Spleen (tissue), 11 donors: ENCODE measurements around the gene PARD3B. TPM values are rescaled to one million over a fixed set of nuclear protein-coding genes. Genes with fewer than 3 reads are reported as not detected.

Experiments used
- DNase-seq: peaks from one replicate; pipeline ENCODE4 v3.0.0-alpha.2; 2020
- H3K27ac ChIP-seq, 8 donors: fragments of 200-600 bp; sonication (generic) in 7 of 8; 1 replicate in 4 of 8; 2 replicates in 4 of 8; pipeline versions ENCODE4 v1.5.0 to v1.8.0; 2016 to 2021; ENCODE audit warnings: inconsistent platforms in 4 of 8, mild to moderate bottlenecking in 4 of 8, moderate library complexity in 1 of 8
- H3K27me3 ChIP-seq, 7 donors: fragments of 200-600 bp; sonication (generic) in 6 of 7; replicated peaks in 1 of 7; 1 replicate in 4 of 7; 2 replicates in 3 of 7; pipeline versions ENCODE4 v1.5.0 to v1.8.0; 2016 to 2021; ENCODE audit warnings: inconsistent platforms in 3 of 7, mild to moderate bottlenecking in 1 of 7
- H3K36me3 ChIP-seq, 6 donors: fragments of 200-600 bp; sonication (generic) in 5 of 6; 1 replicate in 4 of 6; 2 replicates in 2 of 6; pipeline versions ENCODE4 v1.5.0 to v1.8.0; 2016 to 2021; ENCODE audit warnings: inconsistent platforms in 2 of 6
- H3K4me1 ChIP-seq, 6 donors: fragments of 200-600 bp; sonication (generic) in 5 of 6; 1 replicate in 3 of 6; 2 replicates in 3 of 6; pipeline versions ENCODE4 v1.5.0 to v1.8.0; 2016 to 2021; ENCODE audit warnings: inconsistent platforms in 3 of 6
- H3K4me3 ChIP-seq, 8 donors: fragments of 200-600 bp; sonication (generic) in 7 of 8; 1 replicate in 4 of 8; 2 replicates in 4 of 8; pipeline versions ENCODE4 v1.5.0 to v1.8.0; 2016 to 2021; ENCODE audit warnings: inconsistent platforms in 4 of 8, mild to moderate bottlenecking in 4 of 8, moderate library complexity in 2 of 8
- H3K9me3 ChIP-seq, 8 donors: fragments of 200-600 bp; sonication (generic) in 7 of 8; 1 replicate in 4 of 8; 2 replicates in 4 of 8; pipeline versions ENCODE4 v1.5.0 to v1.8.0; 2016 to 2021; ENCODE audit warnings: inconsistent platforms in 4 of 8
- POLR2A ChIP-seq, 3 donors: fragments of 450-650 bp; IDR thresholded peaks; one replicate each; pipeline ENCODE4 v1.5.1; 2017; ENCODE audit warnings: antibody characterized with exemption in 3 of 3, mild to moderate bottlenecking in 1 of 3
- POLR2AphosphoS5 ChIP-seq, 3 donors: sonication (generic); formaldehyde crosslinking; IDR thresholded peaks; one replicate each; pipeline ENCODE4 v1.5.1; 2017; ENCODE audit warnings: antibody characterized with exemption in 3 of 3
- WGBS, 5 donors: extraction: QIAGEN DNeasy Blood & Tissue Kit in 3 of 5; methylation state at CpG; one replicate each; pipeline versions ENCODE4 v1.1.5 to v1.1.7; 2013 to 2018; 5-methylcytosine and 5-hydroxymethylcytosine counted together
- intact Hi-C: fragments of 100-400 bp; cut with DNase I; formaldehyde crosslinking; loops from one replicate; pipeline ENCODE4 v1.15.0; 2023; ENCODE audit warnings: low total_unique reads
- polyA plus RNA-seq, 3 donors: library from polyadenylated mRNA; stranded (reverse); fragments of 200-250 nt; gene quantifications; one replicate each; pipeline ENCODE4 v1.2.1, GENCODE V29; 2013
- total RNA-seq, 7 donors: library from RNA; depleted of rRNA in 3 of 7; stranded (reverse); fragments of >200 nt in 3 of 7; fragmentation: NEBNext Ultra II Directional in 4 of 7; extraction: Animal tissue kit (Norgen Biotek cat#: 25700) in 4 of 7; gene quantifications; one replicate each; pipeline versions ENCODE4 v1.1.0 to v1.2.1, GENCODE V29; 2016 to 2021
- TF ChIP-seq, protein P1 (sequence below), 11 experiments: fragments of 200-600 bp in 7 of 11; fragments of 450-650 bp in 4 of 11; sonication (generic) in 4 of 11; IDR thresholded peaks in 8 of 11; conservative IDR thresholded peaks in 3 of 11; 1 replicate in 7 of 11; 2 replicates in 4 of 11; pipeline versions ENCODE4 v1.4.0 to v1.8.0; 2016 to 2021; ENCODE audit warnings: antibody characterized with exemption in 11 of 11, inconsistent platforms in 4 of 11, mild to moderate bottlenecking in 1 of 11
- donor health status: healthy with polysubstance abuse.
- donor health status: DM: no; HTN: no; CAD: no; lungs with moderate emphysema.
- donor health status: DM: no; HTN: no; CAD: no.
- donor health status: Bipolar disorder and iron deficiency.
- donor health status: healthy.
- donor health status: DM: no; HTN: no; CAD: no.
- donor health status: DM: yes; HTN: yes; CAD: no.

The PARD3B gene
- total and polyA plus RNA-seq, 10 donors, result 0.85 to 27.8 (median 14.7) TPM

DNA sequence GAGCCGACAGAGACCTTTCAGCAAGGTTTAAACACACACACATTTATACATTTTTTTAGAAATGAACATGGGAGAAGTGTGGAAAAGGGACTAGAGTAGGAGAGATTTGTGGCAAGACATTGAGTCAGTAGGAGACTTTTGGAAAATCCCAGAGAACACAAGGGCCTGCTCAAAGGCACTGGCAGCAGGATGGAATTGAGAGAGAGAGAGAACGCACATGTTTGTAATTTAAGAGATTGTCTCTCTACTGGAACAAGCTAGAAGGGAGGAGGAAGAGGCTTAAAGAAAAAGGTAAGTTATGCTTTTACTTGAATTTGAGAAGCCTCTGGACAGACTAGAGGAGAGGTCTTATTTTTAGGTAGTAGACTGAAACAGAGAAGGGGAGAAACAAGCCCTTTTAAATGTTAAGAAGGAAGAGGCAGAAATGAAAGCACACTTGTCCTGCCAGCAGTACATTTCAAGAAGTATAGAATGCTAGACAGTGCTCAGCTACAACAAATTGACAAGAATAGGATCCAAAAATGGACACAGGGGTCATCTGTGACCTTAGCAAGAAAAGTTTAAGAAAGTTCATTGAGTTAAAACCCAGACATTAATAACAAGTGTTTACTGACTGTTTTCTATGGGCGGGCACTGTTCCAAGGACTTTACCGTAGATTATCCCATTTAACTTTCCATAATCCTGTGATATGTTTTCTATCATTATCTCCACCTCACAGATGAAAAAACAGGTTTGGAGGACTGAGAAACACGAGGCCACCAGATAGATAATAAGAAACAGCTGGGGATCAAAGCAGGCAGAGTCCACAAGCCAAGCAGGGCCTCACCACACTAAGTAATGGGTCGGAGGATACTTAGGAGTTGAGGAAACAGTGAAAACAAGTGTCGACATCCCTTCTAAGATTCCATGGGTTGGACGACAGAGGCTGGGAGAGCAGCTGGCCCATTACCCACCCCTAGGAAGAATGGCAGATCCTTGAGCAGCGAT, 830.5 kb downstream of the PARD3B start:
- Histone ChIP-seq H3K9me3 (no peaks in the 10 kb centered on the region), H3K27ac (no peak overlapping the region), H3K36me3 (no peaks in the 10 kb centered on the region), H3K4me3 (no peak overlapping the region), H3K27me3 (no peaks in the 10 kb centered on the region), H3K4me1 (no peaks in the 10 kb centered on the region)
- DNase-seq, result no peak
- intact Hi-C loops, result no loop called here
- WGBS, 5 donors, result 73 to 82% (median 79%) methylated on average over 9 of the region's 9 CpGs
- no peak for TF ChIP-seq POLR2AphosphoS5 (IDR thresholded peaks at IDR 0.05)
- TF ChIP-seq POLR2A (IDR thresholded peaks at IDR 0.05), result no peak
- TF ChIP-seq, protein P1, sequence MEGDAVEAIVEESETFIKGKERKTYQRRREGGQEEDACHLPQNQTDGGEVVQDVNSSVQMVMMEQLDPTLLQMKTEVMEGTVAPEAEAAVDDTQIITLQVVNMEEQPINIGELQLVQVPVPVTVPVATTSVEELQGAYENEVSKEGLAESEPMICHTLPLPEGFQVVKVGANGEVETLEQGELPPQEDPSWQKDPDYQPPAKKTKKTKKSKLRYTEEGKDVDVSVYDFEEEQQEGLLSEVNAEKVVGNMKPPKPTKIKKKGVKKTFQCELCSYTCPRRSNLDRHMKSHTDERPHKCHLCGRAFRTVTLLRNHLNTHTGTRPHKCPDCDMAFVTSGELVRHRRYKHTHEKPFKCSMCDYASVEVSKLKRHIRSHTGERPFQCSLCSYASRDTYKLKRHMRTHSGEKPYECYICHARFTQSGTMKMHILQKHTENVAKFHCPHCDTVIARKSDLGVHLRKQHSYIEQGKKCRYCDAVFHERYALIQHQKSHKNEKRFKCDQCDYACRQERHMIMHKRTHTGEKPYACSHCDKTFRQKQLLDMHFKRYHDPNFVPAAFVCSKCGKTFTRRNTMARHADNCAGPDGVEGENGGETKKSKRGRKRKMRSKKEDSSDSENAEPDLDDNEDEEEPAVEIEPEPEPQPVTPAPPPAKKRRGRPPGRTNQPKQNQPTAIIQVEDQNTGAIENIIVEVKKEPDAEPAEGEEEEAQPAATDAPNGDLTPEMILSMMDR (IDR thresholded peaks at IDR 0.05 in 8 of 11, conservative IDR thresholded peaks at IDR 0.05 in 3 of 11), result no peak

DNA sequence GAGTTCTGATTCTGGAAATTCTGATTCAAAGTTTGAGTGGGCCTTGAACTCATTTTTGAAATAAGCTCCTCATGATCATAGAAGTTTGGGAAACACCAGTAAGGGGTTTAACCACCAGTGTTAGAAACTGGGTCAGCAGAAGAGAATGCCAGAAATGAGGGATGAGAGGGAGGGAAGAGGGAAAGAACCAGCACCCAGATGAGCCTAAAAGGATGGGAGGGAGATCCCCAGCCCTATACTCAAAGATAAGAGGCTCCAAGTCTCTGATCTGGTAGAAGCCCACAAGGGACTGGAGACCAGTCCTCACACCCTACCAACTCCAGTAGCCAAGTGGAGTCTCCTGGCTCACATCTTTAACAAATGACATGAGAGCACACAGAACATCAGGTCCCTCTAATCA, 832.0 kb downstream of the PARD3B start:
- H3K36me3 ChIP-seq, result no peaks in the 10 kb centered on the region
- no peaks in the 10 kb centered on the region for H3K9me3 ChIP-seq
- H3K4me3 ChIP-seq, result no peak overlapping the region
- no peaks in the 10 kb centered on the region for H3K27me3 ChIP-seq
- intact Hi-C loops, result no loop called here
- no peak overlapping the region for H3K27ac ChIP-seq
- TF ChIP-seq, protein P1 (IDR thresholded peaks at IDR 0.05 in 8 of 11, conservative IDR thresholded peaks at IDR 0.05 in 3 of 11), result no peak
- TF ChIP-seq POLR2A (IDR thresholded peaks at IDR 0.05), result no peak
- TF ChIP-seq POLR2AphosphoS5 (IDR thresholded peaks at IDR 0.05), result no peak
- no peak for DNase-seq
- H3K4me1 ChIP-seq, result no peaks in the 10 kb centered on the region

DNA sequence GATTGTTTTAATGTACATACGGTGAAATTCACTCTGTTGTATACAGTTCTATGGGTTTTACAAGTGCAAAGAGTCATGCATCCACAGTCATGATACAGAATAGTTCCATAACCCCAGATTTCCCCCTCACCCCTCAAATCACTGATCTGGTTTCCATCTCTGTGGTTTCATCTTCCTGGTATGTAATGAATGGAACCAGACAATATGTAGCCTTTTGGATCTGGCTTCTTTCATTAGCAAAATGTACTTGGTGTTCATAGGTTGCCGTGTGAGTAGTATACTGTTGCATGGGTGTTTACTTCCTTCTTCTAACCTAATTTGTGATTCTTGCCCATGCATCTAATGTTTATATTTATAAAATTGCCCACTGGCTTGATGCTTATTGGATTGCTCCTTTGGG, 838.3 kb downstream of the PARD3B start:
- no peak for DNase-seq
- H3K36me3 ChIP-seq, result no peaks in the 10 kb centered on the region
- 91 to 98% (median 94%) methylated on average over 2 of the region's 2 CpGs for whole genome bisulfite sequencing, 5 donors
- TF ChIP-seq, protein P1 (IDR thresholded peaks at IDR 0.05 in 8 of 11, conservative IDR thresholded peaks at IDR 0.05 in 3 of 11), result no peak
- no peak for TF ChIP-seq POLR2AphosphoS5 (IDR thresholded peaks at IDR 0.05)
- no peak for TF ChIP-seq POLR2A (IDR thresholded peaks at IDR 0.05)
- intact Hi-C loops, result no loop called here
- H3K4me1 ChIP-seq, result no peaks in the 10 kb centered on the region
- no peak overlapping the region for H3K27ac ChIP-seq
- no peaks in the 10 kb centered on the region for H3K9me3 ChIP-seq
- H3K4me3 ChIP-seq, result no peak overlapping the region
- H3K27me3 ChIP-seq, result no peaks in the 10 kb centered on the region

DNA sequence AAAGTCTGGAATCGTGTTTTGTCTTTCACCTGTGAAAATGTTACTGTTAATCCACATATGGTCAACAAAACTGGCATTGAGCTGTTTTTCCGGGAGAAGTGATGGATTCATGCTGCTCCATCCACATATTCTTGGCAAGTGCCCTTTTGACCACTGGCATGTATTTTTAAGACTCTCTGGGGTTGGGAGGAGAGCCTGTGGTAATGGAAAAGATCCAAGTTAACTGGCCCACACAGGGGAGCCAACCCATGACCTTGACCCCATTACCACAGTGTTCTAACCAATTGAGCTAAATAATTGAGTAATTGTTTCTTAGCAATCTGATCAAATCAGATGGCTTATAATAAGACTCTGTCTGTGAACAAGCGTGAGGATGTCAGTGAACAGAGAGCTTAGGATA, 840.8 kb downstream of the PARD3B start:
- H3K4me1 ChIP-seq, result no peaks in the 10 kb centered on the region
- no peak overlapping the region for H3K27ac ChIP-seq
- no peaks in the 10 kb centered on the region for H3K9me3 ChIP-seq
- no peaks in the 10 kb centered on the region for H3K36me3 ChIP-seq
- intact Hi-C loops, result no loop called here
- no peak for DNase-seq
- H3K27me3 ChIP-seq, result no peaks in the 10 kb centered on the region
- TF ChIP-seq POLR2AphosphoS5 (IDR thresholded peaks at IDR 0.05) (no peak), POLR2A (IDR thresholded peaks at IDR 0.05) (no peak)
- TF ChIP-seq, protein P1 (IDR thresholded peaks at IDR 0.05 in 8 of 11, conservative IDR thresholded peaks at IDR 0.05 in 3 of 11), result no peak
- 75 to 88% (median 83%) methylated on average over 3 of the region's 3 CpGs for WGBS, 5 donors
- H3K4me3 ChIP-seq, result no peak overlapping the region
